ENCODE data around the gene MYF5.

DNA sequence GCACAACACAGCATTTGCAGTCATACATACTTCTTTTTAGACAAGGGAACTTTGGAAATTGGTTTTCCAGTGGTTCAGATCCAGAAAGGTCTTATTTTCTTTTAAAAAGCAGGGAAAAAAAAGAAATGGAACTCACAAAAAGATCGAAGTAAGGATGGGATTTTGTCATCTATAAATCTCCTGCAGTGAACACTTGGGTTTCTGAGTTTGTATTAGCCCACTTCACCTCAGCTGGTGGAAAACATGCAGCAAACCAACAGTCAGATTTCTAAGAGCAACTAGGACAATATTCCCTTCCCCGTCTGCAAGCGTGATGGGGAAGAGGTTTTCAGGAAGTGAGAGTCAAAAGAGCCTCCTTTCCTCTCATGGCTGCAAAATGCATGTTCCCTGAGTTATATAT, 4.6 kb downstream of the MYF5 start:
- TF ChIP-seq, protein P1, sequence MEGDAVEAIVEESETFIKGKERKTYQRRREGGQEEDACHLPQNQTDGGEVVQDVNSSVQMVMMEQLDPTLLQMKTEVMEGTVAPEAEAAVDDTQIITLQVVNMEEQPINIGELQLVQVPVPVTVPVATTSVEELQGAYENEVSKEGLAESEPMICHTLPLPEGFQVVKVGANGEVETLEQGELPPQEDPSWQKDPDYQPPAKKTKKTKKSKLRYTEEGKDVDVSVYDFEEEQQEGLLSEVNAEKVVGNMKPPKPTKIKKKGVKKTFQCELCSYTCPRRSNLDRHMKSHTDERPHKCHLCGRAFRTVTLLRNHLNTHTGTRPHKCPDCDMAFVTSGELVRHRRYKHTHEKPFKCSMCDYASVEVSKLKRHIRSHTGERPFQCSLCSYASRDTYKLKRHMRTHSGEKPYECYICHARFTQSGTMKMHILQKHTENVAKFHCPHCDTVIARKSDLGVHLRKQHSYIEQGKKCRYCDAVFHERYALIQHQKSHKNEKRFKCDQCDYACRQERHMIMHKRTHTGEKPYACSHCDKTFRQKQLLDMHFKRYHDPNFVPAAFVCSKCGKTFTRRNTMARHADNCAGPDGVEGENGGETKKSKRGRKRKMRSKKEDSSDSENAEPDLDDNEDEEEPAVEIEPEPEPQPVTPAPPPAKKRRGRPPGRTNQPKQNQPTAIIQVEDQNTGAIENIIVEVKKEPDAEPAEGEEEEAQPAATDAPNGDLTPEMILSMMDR (IDR thresholded peaks at IDR 0.05): no peak
- TF ChIP-seq POLR2A (IDR thresholded peaks at IDR 0.05): no peak

Data from ovary (tissue), 3 donors.